Caki2 (cell line): Measurements from ENCODE around the gene HLA-DQA1. TPM values are rescaled to one million over a fixed set of nuclear protein-coding genes. Genes with fewer than 3 reads are reported as not detected.

Experiments
- DNase-seq: peaks from one replicate; pipeline ENCODE4 v3.0.0-alpha.2; 2015; ENCODE audit warnings: low read depth
- in situ Hi-C: cut with HindIII; loops from 2 replicates; pipeline ENCODE4 v1.10.0; 2016; ENCODE audit warnings: low sequenced_read_pairs, low pct_unique_long_range_greater_than_20kb, mixed read lengths
- total RNA-seq: library from RNA; depleted of rRNA; stranded (reverse); fragments of >200 nt; shearing (Covaris generic); gene quantifications from 2 replicates; pipeline ENCODE4 v1.2.3, GENCODE V29; 2014; ENCODE audit warnings: low replicate concordance; rRNA removed

The HLA-DQA1 gene
- total RNA-seq, 1 experiment from 2014 or later = not detected

DNA sequence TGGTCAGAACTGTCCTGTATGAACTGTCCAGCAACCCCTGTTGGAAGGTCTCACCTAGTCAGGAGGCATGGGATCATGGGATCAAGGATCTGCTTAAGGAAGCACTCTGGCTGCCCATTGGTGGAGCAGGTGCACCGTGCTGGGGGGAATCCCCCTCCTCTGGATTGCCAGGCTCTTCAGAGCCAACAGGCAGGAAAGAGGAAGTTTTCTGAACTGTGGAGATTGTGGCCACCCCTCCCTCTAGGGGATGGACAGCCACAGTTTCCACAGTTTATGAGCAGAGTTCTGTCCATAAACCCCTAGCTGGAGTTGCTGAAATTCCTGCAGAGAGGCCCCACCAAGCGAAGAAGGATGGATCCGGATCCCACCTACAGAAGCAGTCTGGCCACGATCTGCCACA is 42.3 kb downstream of the HLA-DQA1 start:
- DNase-seq = no peak
- in situ Hi-C loops = no loop called here

DNA sequence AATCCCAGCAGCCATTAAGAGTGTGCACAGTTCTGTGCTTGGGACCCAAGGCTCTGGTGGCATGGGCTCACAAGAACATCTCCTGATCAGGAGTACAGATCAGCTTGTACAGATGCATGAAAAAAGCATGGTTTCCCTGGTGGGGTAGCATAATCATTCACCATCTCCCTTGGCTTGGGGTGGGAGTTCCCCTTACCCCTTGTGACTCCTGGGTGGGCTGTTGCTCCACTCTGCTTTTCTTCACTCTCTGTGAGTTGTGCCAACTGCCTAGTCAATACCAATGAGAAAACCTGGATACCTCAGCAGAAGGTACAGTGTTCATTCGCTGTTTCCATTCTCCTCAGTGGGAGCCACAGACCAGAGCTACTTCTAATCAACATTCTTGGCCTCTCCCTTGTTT is 42.8 kb downstream of the HLA-DQA1 start:
- no peak for DNase-seq
- in situ Hi-C loops = no loop called here

GRCh38 chr6:32684246-32684645 is 47.0 kb downstream of the HLA-DQA1 start:
- DNase-seq = no peak
- in situ Hi-C loops = no loop called here

DNA sequence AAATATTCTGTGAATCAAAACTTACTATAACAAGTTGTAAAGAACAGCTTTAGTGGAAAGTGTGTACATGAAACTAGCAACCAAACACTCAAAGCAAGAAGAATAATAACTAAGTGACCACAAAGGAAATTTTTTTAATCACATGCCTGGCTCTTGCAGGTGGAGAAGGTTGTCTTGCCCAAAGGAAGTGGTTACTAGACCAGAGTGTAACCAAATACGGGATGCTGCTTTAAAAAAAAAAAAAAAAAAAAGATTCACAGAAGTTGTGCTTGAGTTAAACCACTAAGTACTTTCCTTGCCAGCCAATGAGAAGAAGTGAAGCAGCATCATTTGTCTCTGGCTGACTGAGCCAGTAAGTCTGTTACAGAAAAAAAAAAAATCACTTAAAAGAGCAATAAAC is 48.4 kb downstream of the HLA-DQA1 start:
- in situ Hi-C loops = no loop called here
- DNase-seq = no peak

- in situ Hi-C loops = no loop called here
- no peak for DNase-seq
Measured at GRCh38 chr6:32689531-32690501, 52.6 kb downstream of the HLA-DQA1 start.

GRCh38 chr6:32692019-32692418 is 54.8 kb downstream of the HLA-DQA1 start:
- in situ Hi-C loops = no loop called here
- no peak for DNase-seq

Other genes with a start within 250 kb of the HLA-DQA1 start
- gene BTNL2, start 230.2 kb upstream of the HLA-DQA1 start, total RNA-seq = not detected in 2 replicates
- gene HLA-DRA, start 197.5 kb upstream of the HLA-DQA1 start, total RNA-seq = not detected in 2 replicates
- gene HLA-DRB5, start 107.1 kb upstream of the HLA-DQA1 start, total RNA-seq = not detected in 2 replicates
- 0.17 TPM in 1 of 2 replicates, not detected in the other for gene HLA-DRB1, start 47.6 kb upstream of the HLA-DQA1 start, total RNA-seq
- not detected in 2 replicates for gene HLA-DQB1, start 29.3 kb downstream of the HLA-DQA1 start, total RNA-seq
- gene HLA-DQA2, start 104.0 kb downstream of the HLA-DQA1 start, total RNA-seq = not detected in 2 replicates
- not detected in 2 replicates for gene HLA-DQB2, start 126.1 kb downstream of the HLA-DQA1 start, total RNA-seq
- not detected in 2 replicates for gene HLA-DOB, start 179.6 kb downstream of the HLA-DQA1 start, total RNA-seq
- gene TAP2, start 201.3 kb downstream of the HLA-DQA1 start, total RNA-seq = 8.9 and 26.7 TPM in 2 replicates
- gene PSMB8, start 206.6 kb downstream of the HLA-DQA1 start, total RNA-seq = 267 and 291 TPM in 2 replicates
- gene TAP1, start 216.3 kb downstream of the HLA-DQA1 start, total RNA-seq = 63.3 and 65.5 TPM in 2 replicates
- gene PSMB9, start 216.8 kb downstream of the HLA-DQA1 start, total RNA-seq = 80.2 and 123 TPM in 2 replicates